Coronary artery (tissue), 2 donors: ENCODE data around the gene IRF3.

Experiments
- DNase-seq: peaks from one replicate; pipeline ENCODE4 v3.0.0-alpha.2; 2017; ENCODE audit warnings: low spot score
- H3K27ac ChIP-seq, 2 donors: fragments of 200-600 bp; sonication (generic); one replicate each; pipeline ENCODE4 v1.5.1; 2016 to 2019
- H3K4me3 ChIP-seq: fragments of 200-600 bp; sonication (generic); 2 replicates; pipeline ENCODE4 v1.5.1; 2016; ENCODE audit warnings: mild to moderate bottlenecking, moderate library complexity
- CTCF ChIP-seq: fragments of 200-600 bp; sonication (generic); IDR thresholded peaks from one replicate; pipeline ENCODE4 v1.5.1; 2019; ENCODE audit warnings: antibody characterized with exemption

IRF3 gene

DNA sequence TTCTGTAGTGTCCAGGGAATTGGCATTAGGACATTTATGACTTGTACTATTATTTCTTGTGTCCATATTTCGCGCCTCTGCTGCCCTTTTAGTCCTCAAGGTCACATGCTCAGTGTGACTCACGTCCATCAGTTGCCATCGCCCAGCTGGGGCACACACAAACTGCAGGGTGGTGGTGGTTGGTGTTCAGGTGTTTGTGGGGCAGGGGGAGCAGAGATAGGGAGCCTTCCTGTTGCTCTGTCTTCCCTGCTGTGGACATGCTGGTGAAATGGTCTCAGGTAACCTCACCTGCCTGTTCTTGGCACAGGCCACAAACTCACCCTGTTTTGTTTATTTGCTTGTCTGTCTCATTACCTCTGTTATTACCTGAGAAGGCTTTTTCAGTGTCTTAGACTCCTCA, 52.3 kb downstream of the IRF3 start:
- DNase-seq, result no peak
- H3K27ac ChIP-seq, result no peak overlapping the region
- TF ChIP-seq CTCF, result no peak
- H3K4me3 ChIP-seq, result no peak overlapping the region
